GM12878 (cell line): Measurements from ENCODE around the gene KIF18A.

Experiments
- CEBPB ChIP-seq, 2 experiments: fragments of 150-350 bp in 1 of 2; IDR thresholded peaks; 2 replicates each; pipeline ENCODE4 v1.6.1; 2012 to 2014; ENCODE audit warnings: low read depth in 2 of 2, low read length in 2 of 2, borderline replicate concordance in 1 of 2, inconsistent platforms in 1 of 2
- EGR1 ChIP-seq, 2 experiments: IDR thresholded peaks; 1 replicate in 1 of 2; 2 replicates in 1 of 2; pipeline ENCODE4 v1.6.1; 2011 to 2012; ENCODE audit warnings: low read depth in 2 of 2, low read length in 2 of 2, borderline replicate concordance in 1 of 2, mild to moderate bottlenecking in 1 of 2, moderate library complexity in 1 of 2
- EZH2 ChIP-seq: IDR thresholded peaks from 2 replicates; pipeline ENCODE4 v1.6.1; 2012; ENCODE audit warnings: low read depth, mild to moderate bottlenecking, control low read depth, inconsistent platforms, low read length, borderline replicate concordance; ENCODE audit not compliant: control insufficient read depth
- JUNB ChIP-seq: IDR thresholded peaks from 2 replicates; pipeline ENCODE4 v1.6.1; 2016; ENCODE audit warnings: antibody characterized with exemption, mild to moderate bottlenecking
- PML ChIP-seq: IDR thresholded peaks from 2 replicates; pipeline ENCODE4 v1.6.1; 2012; ENCODE audit warnings: low read length, inconsistent platforms
- RAD21 ChIP-seq: IDR thresholded peaks from 2 replicates; pipeline ENCODE4 v1.6.1; 2011; ENCODE audit warnings: mild to moderate bottlenecking, low read depth, low read length, moderate library complexity; ENCODE audit not compliant: insufficient read depth
- SIN3A ChIP-seq: IDR thresholded peaks from 2 replicates; pipeline ENCODE4 v1.6.1; 2012; ENCODE audit warnings: low read depth, low read length, improper control_type of control experiment

DNA sequence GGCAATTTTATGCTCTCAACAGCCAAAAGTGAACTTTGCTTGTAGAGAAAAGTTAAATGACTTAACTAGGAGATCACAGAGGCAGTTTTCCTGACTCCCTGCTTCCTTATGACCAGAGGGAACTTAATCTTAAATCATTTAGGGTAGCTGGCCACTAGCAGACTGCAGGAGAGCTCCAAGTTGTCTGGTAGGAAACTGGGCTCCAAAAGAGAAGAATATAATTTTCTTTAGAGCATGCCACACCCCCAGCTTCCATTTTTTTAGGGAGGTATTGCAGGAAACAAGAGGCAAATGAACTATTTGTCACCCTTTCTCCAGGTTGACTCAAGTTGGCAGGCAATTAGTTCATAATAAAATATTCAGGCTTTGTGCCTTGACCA, 2.9 kb upstream of the KIF18A start:
- TF ChIP-seq EZH2 = no peak
- TF ChIP-seq CEBPB (IDR thresholded peaks at IDR 0.05; ENCODE audit: borderline replicate concordance in 1 of 2, low read depth in 2 of 2, low read length in 2 of 2) = no peak
- TF ChIP-seq RAD21 = no peak
- TF ChIP-seq EGR1 (IDR thresholded peaks at IDR 0.05; ENCODE audit: borderline replicate concordance in 1 of 2, low read depth in 2 of 2, low read length in 2 of 2) = no peak
- no peak for TF ChIP-seq SIN3A
- no peak for TF ChIP-seq PML
- TF ChIP-seq JUNB = no peak
